Stomach smooth muscle (tissue), 2 donors: ENCODE results near the gene CER1.
"Not testable (repeated sequence)": the region's sequence is repeated elsewhere in the genome, so short reads cannot be mapped to it uniquely, and the experiment has no call there.

Experiments
- H3K27ac ChIP-seq: one replicate; pipeline ENCODE4 v1.7.0; 2013; ENCODE audit warnings: mild to moderate bottlenecking, low read length, inconsistent platforms
- H3K27me3 ChIP-seq, 2 donors: one replicate each; pipeline ENCODE4 v1.7.0; 2013; ENCODE audit warnings: low read length in 2 of 2; ENCODE audit not compliant: insufficient read depth in 2 of 2, control insufficient read depth in 1 of 2
- H3K36me3 ChIP-seq, 2 donors: one replicate each; pipeline ENCODE4 v1.7.0; 2013; ENCODE audit warnings: low read length in 2 of 2; ENCODE audit not compliant: control insufficient read depth in 2 of 2, insufficient read depth in 2 of 2
- H3K4me1 ChIP-seq: one replicate; pipeline ENCODE4 v1.7.0; 2013; ENCODE audit warnings: low read length; ENCODE audit not compliant: control insufficient read depth, insufficient read depth
- H3K4me3 ChIP-seq, 2 donors: one replicate each; pipeline ENCODE4 v1.7.0; 2013; ENCODE audit warnings: low read length in 2 of 2
- H3K9ac ChIP-seq, 2 donors: one replicate each; pipeline ENCODE4 v1.7.0; 2013; ENCODE audit warnings: low read length in 2 of 2, mild to moderate bottlenecking in 1 of 2
- H3K9me3 ChIP-seq, 2 donors: one replicate each; pipeline ENCODE4 v1.7.0; 2013; ENCODE audit warnings: low read length in 2 of 2; ENCODE audit not compliant: control insufficient read depth in 2 of 2
- donor health status: healthy.
- donor health status: Pancreatic carcinoma.

CER1 gene

GRCh38 chr9:14687042-14687719 is 35.4 kb downstream of the CER1 start:
- Histone ChIP-seq H3K4me3 (no peak overlapping the region), H3K9me3 (no peaks in the 10 kb centered on the region), H3K9ac (no peak overlapping the region), H3K27ac (no peak overlapping the region), H3K4me1 (no peaks in the 10 kb centered on the region), H3K36me3 (peaks cover 4 to 5% of the 10 kb centered on the region in 2 donors), H3K27me3 (no peaks in the 10 kb centered on the region)

GRCh38 chr9:14686168-14686567 is 36.4 kb downstream of the CER1 start:
- Histone ChIP-seq H3K36me3 (peaks cover 4 to 5% of the 10 kb centered on the region in 2 donors), H3K9me3 (no peaks in the 10 kb centered on the region), H3K27ac (no peak overlapping the region), H3K4me3 (no peak overlapping the region), H3K27me3 (no peaks in the 10 kb centered on the region), H3K9ac (no peak overlapping the region), H3K4me1 (no peaks in the 10 kb centered on the region)

- H3K4me3 ChIP-seq, H3K4me1 ChIP-seq, H3K9ac ChIP-seq, H3K27ac ChIP-seq, H3K36me3 ChIP-seq, H3K9me3 ChIP-seq, H3K27me3 ChIP-seq: not testable (repeated sequence)
Measured at GRCh38 chr9:14682616-14683015, 39.9 kb downstream of the CER1 start.

- Histone ChIP-seq H3K4me3 (no peak overlapping the region), H3K4me1 (no peaks in the 10 kb centered on the region), H3K27ac (no peak overlapping the region), H3K9me3 (no peaks in the 10 kb centered on the region), H3K27me3 (no peaks in the 10 kb centered on the region), H3K36me3 (no peaks in the 10 kb centered on the region), H3K9ac (no peak overlapping the region)
Measured at GRCh38 chr9:14678776-14679175, 43.8 kb downstream of the CER1 start.

- Histone ChIP-seq H3K27ac (no peak overlapping the region), H3K9me3 (no peaks in the 10 kb centered on the region), H3K36me3 (no peaks in the 10 kb centered on the region), H3K27me3 (no peaks in the 10 kb centered on the region), H3K9ac (no peak overlapping the region), H3K4me3 (no peak overlapping the region), H3K4me1 (no peaks in the 10 kb centered on the region)
Measured at GRCh38 chr9:14677872-14678271, 44.7 kb downstream of the CER1 start.

- Histone ChIP-seq H3K36me3 (peaks cover 0 to 2% of the 10 kb centered on the region in 2 donors), H3K4me1 (no peaks in the 10 kb centered on the region)
Measured at GRCh38 chr9:14677396-14677795, 45.1 kb downstream of the CER1 start.

GRCh38 chr9:14674630-14675029 is 47.9 kb downstream of the CER1 start:
- Histone ChIP-seq H3K27ac (no peak overlapping the region), H3K27me3 (no peaks in the 10 kb centered on the region), H3K4me1 (no peaks in the 10 kb centered on the region), H3K36me3 (peaks cover 0 to 4% of the 10 kb centered on the region in 2 donors), H3K9me3 (no peaks in the 10 kb centered on the region), H3K4me3 (no peak overlapping the region), H3K9ac (no peak overlapping the region)

More at GRCh38 chr9:14677396-14677795, 45.1 kb downstream of the CER1 start:
- Histone ChIP-seq H3K4me3 (no peak overlapping the region), H3K9ac (no peak overlapping the region), H3K9me3 (no peaks in the 10 kb centered on the region), H3K27ac (no peak overlapping the region), H3K27me3 (no peaks in the 10 kb centered on the region)

- Histone ChIP-seq H3K27ac (no peak overlapping the region), H3K4me3 (no peak overlapping the region), H3K9me3 (no peaks in the 10 kb centered on the region), H3K27me3 (no peaks in the 10 kb centered on the region), H3K36me3 (peaks cover 0 to 4% of the 10 kb centered on the region in 2 donors), H3K4me1 (no peaks in the 10 kb centered on the region), H3K9ac (no peak overlapping the region)
Measured at GRCh38 chr9:14671377-14671776, 51.2 kb downstream of the CER1 start.

- no peaks in the 10 kb centered on the region for H3K4me1 ChIP-seq
- no peaks in the 10 kb centered on the region for H3K27me3 ChIP-seq
- no peak overlapping the region for H3K4me3 ChIP-seq
- H3K9me3 ChIP-seq = no peaks in the 10 kb centered on the region
- no peak overlapping the region for H3K9ac ChIP-seq
- H3K27ac ChIP-seq = no peak overlapping the region
- peaks cover 0 to 4% of the 10 kb centered on the region in 2 donors for H3K36me3 ChIP-seq
Measured at GRCh38 chr9:14670718-14671117, 51.8 kb downstream of the CER1 start.
